IPS-NIHi11 (cell line): ENCODE results near the gene RPGRIP1L.
"Not testable (repeated sequence)": the region's sequence is repeated elsewhere in the genome, so short reads cannot be mapped to it uniquely, and the experiment has no call there.

Source experiments
- DNase-seq: peaks from one replicate; pipeline ENCODE4 v3.0.0; 2012; ENCODE audit warnings: mixed read lengths, low spot score

Gene RPGRIP1L

DNA sequence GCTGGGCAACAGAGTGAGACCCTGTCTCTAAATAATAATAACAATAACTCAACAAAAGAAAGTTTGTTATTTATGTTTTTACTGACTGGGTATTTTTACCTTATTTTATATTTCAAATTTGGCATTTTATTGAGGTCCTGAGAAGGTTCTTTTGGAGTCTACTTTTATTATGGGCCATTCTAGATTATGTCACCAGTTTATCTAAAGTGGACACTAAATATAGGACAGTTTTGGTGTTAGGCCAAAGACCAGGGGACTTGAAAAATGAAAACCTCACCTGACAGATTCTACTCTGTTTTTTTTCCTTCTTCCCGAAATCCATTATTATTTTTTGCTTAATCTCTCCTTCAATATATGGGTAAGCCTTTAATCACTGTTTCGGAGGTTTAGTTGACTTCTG, 8.4 kb upstream of the RPGRIP1L start:
- no peak for DNase-seq

DNA sequence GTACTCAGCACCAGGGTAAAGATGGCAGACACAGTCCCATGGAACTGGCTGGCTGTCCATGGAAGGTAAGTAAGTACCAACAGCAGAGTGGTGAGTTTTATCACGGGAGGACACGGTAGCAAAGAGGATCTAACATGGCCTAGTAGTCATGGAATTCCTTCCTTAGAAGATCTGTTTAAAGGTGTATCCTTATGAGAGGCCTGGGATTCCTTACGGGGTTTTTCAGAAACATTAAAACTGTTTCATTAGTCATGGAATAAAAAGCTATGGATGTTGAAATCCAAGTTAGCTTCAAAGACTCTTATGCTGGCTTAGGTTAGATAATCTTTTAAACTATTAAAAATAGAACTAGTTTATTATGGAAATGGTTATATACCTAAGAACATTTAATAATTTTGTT, 7.7 kb upstream of the RPGRIP1L start:
- DNase-seq = no peak

DNA sequence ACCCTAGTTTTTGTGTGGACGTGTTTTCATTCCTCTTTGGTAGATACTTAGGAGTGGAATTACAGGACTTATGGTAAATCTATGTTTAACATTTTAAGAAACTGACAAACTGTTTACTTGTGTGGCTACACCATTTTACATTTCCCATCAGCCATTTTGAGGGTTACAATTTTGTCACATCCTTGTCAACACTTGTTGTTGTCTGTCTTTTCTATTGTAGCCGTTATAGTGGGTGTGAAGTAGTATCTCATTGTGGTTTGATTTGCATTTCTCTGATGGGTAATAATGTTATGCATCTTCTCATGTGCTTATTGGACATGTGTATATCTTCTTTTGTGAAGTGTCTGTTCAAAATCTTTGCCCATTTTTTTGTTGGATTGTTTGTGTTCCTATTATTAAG, 4.8 kb upstream of the RPGRIP1L start:
- DNase-seq = no peak

DNA sequence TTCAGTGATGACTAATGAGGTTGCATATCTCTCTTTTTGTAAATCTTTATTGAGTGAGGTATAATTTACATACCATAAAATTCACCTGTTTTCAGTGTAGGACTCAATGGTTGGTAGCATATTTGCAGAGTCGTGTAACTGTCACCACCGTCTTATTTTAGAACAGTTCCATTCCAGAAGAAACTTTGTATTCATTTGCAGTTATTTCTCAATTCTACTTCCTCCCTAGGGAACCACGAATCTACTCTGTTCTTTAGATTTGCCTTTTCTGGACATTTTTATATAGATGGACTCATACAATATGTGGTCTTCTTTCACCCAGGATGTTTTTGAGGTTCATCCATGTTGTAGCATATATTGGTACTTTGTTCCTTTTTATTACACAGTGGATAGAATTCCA, 4.0 kb upstream of the RPGRIP1L start:
- no peak for DNase-seq

DNA sequence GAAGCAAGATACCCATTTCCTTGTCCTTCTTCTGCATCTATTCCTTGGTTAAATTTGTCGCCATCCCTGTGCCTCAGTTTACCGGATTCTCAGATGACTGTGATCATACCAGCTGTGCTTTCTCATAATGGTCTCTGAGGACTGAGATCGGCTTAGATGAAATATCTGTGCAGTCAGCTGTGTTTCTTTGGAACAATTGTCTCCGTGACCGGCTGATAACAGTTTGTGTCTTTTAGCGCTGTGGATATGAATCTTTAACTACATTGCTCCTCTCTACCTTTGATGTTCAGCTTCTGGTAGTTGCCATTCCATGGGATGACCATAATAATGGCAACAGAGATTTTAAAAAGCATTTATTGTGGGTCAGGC, 770 bp upstream of the RPGRIP1L start:
- no peak for DNase-seq

DNA sequence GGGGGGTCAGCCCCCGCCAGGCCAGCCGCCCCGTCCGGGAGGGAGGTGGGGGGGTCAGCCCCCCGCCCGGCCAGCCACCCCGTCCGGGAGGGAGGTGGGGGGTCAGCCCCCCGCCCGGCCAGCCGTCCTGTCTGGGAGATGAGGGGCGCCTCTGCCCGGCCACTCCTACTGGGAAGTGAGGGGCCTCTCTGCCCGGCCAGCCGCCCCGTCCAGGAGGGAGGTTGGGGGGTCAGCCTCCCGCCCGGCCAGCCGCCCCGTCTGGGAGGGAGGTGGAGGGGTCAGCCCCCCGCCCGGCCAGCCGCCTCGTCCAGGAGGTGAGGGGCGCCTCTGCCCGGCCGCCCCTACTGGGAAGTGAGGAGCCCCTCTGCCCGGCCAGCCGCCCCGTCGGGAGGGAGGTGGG, 5.4 kb downstream of the RPGRIP1L start:
- DNase-seq = not testable (repeated sequence)

DNA sequence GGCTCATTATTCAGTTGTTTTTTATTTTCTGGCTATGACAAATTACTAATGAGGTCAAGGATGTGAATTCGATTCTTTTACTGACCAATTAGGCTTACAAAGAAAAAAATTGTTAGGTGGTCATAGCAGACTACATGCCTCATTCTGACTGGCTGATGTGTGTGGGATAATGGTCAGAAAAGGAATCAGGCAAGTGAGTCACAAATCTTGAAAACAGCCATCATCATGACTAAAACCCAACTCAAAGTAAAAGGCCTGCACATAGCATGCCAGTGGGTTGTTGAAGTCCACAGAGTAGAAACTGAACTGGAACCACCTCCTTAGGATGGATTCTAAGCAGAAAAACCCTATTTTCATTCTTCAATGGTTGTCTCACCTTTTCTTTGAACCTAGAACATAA, 8.6 kb downstream of the RPGRIP1L start:
- DNase-seq = no peak

DNA sequence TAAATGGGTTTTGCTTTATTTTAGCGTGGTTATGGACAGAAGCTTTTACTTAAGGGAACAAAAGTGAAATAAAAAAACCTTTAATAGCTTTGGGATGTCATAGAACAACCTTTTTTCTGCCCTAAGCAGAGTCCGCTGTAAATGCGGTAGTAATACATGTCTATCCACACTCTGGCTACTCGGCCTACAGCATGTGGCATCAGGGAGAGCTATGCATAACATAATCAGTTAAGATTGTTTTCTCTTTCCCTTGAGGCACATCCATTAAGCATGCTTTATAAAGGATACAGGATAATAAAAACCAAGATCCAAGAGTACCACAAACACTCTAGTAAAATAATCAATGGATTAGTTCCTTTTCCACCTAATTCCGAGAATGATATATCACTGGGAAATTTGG, 10.3 kb downstream of the RPGRIP1L start:
- DNase-seq = no peak

DNA sequence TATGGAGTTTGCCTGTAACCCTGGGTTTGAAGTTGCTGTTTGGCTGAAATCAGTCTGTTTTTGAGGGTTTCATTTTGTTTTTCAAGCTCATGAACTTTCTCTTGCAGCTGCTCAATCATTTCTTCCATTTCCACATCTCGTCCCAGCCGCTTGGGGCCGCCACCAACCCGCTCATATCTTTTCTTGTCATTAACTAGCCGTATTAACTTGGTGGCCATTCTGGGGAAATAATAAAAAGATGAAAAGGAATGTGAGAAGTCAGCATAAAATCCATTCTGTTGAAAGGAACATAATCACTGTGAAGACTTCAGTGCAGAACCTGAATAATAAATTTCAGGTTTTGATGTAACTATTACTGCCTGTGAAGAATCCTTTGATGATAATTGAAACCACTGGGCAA, 11.5 kb downstream of the RPGRIP1L start:
- DNase-seq = no peak

DNA sequence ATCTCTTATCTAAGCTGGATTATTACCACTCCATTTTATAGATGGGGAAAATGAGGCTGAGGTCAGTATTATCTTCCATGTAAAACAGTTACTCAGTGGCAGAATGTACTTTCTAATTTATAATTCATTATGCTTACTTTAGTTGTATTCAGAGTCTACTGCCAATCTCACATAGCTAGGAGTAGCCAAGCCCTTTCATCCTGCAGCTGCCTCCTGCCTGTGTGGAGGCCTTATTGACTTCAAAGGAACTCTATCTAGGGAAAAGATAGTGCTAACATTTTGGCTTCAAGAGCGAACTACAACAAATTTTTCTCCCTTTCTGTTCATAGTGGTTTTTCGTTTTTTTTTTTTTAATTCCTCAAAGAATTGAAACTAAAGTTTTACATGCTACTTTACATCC, 12.9 kb downstream of the RPGRIP1L start:
- no peak for DNase-seq

DNA sequence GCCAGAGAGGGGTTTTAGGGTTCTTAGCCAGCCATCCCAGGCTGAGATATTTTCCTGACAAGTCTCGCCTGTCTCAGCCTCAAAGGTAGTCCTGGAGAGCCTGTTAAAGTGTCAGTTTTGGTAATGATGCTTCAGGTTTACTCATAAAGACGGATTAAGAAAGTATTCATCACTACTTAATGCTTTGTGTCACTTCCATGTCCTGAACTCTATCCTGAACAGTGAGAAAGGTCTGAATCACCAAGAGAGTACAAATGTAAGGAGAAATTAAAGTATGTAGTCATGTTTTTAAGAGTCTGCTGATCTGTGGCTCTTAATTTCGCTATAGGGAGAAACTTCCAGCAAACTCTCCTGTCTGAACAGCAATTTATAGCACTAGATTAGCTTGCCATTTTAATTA, 14.0 kb downstream of the RPGRIP1L start:
- no peak for DNase-seq

DNA sequence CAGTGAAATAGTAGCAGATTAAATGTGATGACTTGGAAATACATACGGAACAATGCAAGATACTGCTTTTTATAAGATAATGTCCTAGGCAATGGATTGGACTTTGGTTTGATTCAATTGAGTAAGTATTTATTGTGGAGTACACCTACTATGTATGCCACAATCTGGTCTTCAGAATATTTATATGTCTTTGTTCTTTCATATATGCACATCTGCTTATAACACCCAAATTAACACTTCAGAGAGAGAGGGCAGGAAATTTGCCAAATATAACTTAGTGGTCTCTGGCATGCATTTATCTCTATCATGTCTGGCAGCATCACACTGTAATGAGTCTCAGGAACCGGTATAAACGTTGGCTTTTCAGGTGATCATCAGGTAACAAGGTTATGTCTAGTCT, 16.9 kb downstream of the RPGRIP1L start:
- no peak for DNase-seq

DNA sequence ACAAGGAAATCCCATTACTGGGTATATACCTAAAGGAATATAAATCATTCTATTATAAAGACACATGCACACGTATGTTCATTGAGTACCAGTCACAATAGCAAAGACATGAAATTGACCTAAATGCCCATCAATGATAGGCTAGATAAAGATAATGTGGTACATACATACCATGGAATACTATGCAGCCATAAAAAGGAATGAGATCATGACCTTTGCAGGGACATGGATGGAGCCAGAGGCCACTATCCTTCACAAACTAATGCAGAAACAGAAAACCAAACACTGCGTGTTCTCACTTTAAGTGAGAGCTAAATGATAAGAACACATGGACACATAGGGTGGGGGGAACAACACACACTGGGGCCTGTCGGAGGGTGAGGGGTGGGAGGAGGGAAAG, 18.3 kb downstream of the RPGRIP1L start:
- DNase-seq = not testable (repeated sequence)

DNA sequence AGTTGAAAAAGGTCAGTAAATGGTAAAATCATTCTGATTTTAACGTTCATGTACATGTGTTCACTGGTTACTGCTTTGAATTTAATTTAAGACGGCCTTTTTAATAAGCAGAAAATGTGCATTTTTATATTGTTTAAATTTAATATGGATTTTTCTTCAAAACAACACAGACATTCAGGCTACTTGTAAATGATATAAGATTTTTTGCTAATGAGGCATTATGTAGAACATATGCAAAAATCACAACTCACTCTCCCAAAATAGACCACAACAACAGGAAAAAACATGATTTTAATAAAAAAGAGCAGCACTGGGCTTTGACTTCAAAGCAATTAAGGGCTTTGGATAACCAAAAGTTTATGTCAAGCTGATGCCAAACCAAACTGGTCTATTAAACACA, 22.3 kb downstream of the RPGRIP1L start:
- DNase-seq = no peak

DNA sequence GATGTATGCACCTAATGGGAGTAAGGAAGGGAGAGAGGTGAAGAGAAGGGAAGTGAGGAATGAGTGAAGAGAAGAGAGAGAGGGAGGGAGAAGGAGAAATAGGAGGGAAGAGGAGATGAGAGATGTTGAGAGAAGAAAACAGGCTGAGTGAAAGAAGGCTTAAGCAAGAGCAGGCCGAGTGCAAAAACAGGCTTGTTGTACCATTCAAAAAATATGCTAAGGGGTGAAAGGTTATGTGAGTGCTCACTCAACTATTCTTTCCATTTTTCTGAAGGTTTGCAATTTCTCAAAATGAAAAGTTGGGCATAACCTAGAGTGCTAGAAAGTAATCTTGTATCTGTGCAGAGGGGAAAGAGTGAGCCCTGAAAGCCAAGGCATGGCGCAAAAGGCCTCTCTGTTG, 22.9 kb downstream of the RPGRIP1L start:
- DNase-seq = no peak

DNA sequence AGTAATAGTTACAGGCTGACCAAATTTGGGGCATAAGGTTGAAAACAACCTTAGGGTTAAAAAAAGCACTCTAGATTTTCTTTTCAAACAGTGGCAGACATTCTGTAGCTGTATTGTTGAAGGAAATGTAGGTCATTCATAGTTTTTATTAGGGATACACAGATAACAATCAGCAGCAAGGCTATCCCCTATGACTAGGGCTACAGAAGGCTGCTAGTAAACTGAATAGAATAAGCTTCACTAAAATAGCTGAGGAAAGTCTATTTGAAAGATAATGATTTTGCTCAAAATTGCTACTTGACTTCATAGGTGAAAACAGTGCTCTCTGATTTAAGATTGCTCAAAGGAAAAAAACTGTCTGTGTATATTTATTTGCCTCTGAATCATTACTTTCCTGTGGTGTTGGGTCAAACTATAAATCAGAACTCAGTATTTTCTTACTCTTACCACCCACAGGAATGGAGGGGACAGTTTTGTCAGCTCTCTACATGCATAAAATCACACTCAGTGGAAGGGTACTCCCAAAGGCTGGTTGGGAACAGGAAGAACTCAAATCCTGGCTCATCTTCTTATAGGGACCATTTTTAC, 24.8 kb downstream of the RPGRIP1L start:
- DNase-seq = no peak

DNA sequence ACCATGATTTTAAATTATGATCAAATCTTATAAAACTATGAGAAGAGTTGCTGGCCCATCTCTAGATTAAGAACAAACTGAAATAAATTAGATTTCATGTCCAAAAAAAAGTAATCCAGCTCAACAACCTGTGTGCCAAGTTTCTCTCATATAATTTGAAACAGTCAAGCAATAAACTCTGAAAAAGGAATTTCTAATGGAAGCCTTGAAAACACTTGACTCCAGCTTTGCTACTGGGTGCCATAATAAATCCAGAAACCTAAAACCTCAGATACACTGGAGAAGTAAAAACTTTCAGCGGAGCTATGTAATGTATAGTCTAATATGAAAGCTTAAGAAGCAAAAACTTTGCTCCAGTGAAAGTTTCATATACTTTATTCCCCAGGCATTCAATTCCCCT, 25.5 kb downstream of the RPGRIP1L start:
- DNase-seq = no peak

DNA sequence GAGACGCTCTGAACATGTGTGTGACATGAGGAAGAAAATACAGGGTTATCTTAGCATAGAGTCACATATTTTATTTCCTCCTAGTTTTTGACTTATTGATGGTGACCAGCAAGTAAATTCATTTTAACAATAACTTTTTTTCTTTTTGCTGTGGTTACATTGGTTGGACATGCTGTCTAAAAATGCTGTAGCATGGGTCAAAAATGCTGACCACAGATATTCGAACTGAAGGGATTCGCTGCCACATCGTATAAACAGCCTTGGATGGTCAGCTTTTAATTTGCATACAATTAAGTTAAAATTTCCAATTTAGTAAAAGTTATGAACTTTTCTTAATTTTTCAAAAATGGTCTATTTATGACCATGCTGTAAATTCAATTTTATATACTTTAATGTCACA, 30.5 kb downstream of the RPGRIP1L start:
- no peak for DNase-seq

DNA sequence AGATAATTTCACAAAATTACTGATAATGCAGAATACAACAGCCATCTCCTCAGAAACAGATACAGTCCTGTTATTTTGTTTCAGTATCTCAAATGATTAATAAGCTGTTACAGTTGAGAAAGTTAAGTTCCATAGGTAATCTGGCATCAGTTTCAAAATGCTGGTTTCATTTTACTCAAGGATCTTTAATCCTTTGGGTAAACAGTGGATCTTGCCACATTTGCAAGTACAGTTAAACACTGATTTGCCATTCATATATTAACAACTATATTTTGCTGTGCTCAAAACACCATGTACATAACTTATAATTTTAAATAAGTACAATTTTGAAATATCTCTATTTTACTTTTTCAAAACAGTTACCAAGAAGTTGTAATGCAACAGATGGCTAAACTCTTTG, 31.2 kb downstream of the RPGRIP1L start:
- no peak for DNase-seq

DNA sequence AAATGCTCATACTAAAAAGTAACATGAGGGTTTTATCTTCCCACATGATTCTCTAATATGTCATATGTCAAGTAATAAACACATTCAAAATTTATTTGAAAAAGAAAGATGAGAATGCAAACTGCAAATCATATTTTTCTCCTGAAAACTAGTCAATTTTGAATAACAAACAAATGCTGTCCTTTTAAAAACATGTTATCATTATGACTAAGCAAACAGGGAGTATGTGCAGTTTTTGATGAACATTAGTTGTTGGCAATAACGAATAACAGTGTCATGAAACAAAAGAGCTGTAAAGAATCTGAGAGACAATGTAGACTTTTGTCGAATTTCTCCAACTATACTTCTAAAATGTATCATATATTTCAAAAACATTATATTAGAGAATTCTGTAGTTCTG, 34.8 kb downstream of the RPGRIP1L start:
- no peak for DNase-seq

DNA sequence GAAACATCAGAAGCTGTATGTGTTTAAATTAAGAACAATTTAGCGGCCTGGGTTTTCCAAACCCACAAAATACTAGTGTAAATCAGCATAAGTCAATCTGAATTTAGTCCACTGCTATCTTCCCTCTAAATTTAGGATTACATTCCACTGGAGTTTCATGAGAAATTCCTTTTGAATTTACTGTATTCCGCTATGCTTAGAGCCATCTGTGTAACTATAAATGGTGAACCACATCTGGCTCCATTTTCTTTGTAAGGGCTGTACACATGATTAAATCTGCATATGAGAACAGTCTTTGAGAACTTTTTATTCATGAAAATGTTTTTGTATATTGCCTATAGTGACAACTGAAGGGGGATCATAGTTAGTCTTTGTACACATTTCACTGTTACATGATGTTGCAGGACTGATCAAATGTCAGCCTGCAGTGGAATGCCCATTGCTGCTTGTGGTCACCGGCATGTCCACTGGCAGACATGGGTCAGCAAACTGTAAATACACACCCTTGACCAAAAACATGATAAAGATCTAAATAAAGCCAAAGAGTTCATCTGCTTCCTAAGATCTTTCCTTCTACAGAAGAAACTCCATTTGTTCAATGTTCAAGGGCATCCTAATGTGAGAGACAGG, 36.8 kb downstream of the RPGRIP1L start:
- no peak for DNase-seq

DNA sequence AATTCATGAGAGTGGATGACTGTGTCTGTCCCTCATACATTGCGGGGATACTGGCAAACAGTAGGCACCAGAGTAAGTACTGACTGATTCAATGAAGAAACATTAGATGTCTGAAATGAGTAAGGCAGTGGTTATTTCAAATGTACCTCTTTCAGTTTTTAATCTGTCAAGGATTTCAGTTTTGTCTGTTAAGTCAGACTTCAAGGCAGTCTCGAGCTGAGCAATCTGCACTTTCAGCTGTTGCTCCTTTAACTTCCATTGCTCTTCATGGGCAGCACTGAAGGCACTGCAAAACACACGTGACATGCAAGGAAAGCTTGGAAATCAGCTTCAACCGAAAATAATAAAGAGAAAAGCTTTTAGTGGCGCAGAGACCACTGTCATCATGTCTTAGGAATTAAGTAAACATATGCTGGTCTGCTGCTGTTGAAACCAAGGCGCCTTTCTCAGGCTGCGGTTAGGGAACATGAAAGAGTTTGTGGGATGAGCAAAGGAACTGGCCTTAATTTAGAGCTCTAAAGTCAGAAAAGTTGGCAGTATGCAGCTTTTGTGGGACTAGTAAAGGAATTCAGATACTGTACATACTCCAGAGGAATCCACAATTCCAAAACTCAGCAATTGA, 38.8 kb downstream of the RPGRIP1L start:
- no peak for DNase-seq

DNA sequence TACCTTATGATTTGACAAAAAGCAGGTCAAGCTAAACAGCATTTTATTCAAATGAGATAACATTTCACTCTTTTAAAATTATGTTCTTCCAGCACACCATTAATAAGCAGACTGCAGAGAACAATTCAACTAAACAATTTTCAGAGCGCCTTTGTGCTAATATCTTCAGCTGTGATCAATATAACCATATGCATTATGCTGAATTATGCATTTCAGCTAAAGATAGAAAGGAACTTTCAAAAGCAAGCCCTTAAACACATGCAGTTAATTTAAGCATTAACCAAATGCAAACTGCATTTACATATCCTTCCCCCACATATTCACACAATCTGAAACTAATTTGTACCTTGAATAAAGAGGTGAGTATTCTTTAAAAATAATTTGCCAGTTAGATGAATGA, 41.6 kb downstream of the RPGRIP1L start:
- DNase-seq = no peak

DNA sequence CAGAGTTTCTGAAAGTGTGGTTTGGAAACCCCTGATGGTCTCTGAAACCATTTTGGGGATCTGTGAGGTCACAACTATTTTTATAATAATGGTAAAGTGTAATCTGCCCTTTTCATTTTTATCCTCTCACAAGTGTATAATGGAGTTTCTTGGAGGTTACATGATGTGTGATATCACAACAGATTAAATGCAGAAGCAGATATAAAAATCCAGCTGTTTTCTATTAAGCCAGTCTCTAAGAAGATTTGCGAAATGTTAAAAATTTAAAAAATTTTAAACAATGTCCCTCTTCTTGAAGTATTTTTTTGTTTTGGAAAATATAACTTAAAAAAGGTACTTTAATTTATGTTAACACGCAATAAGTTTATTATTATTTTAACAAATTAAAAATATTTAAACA, 48.7 kb downstream of the RPGRIP1L start:
- no peak for DNase-seq
